ENCODE measurements around the gene P4HA3. TPM values are rescaled to one million over a fixed set of nuclear protein-coding genes. Genes with fewer than 3 reads are reported as not detected.

P4HA3 gene
- total RNA-seq, 2 experiments from 2014 or later = not detected

GRCh38 chr11:74282914-74283371 is 28.5 kb downstream of the P4HA3 start:
- CTCF ChIA-PET = interaction anchor here (0.6 to 0.7 kb wide), 3 partner anchors 31 to 1519 kb away, joined by 3 to 4 read pairs (median 3); no protein-coding TSS in a partner anchor
- no peaks in the 10 kb centered on the region for H3K36me3 Mint-ChIP-seq (ENCODE audit: low read depth)
- no peak overlapping the region for H3K27ac Mint-ChIP-seq
- H3K4me3 Mint-ChIP-seq = no peak overlapping the region
- ATAC-seq (peak; percentile 44), DNase-seq (no peak)
- H3K4me1 Mint-ChIP-seq = peaks cover 1% of the 10 kb centered on the region
- H3K27me3 Mint-ChIP-seq = no peaks in the 10 kb centered on the region
- intact Hi-C loops (cut with DNase I, micrococcal nuclease) = no loop called here
- POLR2A ChIA-PET = no interaction called here
- no peaks in the 10 kb centered on the region for H3K9me3 Mint-ChIP-seq (ENCODE audit: low read depth)

DNA sequence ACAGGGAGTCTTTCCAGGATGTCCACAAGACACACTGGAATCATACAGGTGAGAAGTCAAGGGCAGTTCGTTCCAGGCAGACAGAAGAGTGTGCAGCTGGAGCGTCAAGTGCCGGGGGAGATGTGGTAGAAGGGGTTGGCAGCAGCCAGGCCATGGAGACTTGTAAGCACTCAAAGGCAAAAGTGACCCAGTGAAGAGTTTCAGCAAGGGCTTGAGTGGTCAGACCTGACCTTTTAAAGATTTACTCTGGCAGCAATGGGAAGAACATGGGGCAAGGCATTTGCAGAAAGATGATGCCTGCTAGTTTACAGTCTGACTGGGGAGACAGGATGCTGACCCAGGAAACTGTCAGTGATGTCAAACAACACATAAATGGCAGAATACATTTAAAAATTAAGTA is 29.0 kb downstream of the P4HA3 start:
- Mint-ChIP-seq H3K4me3 (no peak overlapping the region), H3K27me3 (no peaks in the 10 kb centered on the region), H3K4me1 (no peaks in the 10 kb centered on the region), H3K36me3 (ENCODE audit: low read depth) (no peaks in the 10 kb centered on the region), H3K27ac (no peak overlapping the region), H3K9me3 (ENCODE audit: low read depth) (no peaks in the 10 kb centered on the region)
- ChIA-PET CTCF (interaction anchor here (0.7 kb wide), 1 partner anchor 30 kb away, joined by 3 read pairs; no protein-coding TSS in a partner anchor), POLR2A (no interaction called here)
- no peak for DNase-seq
- no peak for ATAC-seq
- intact Hi-C loops (cut with DNase I, micrococcal nuclease) = no loop called here

DNA sequence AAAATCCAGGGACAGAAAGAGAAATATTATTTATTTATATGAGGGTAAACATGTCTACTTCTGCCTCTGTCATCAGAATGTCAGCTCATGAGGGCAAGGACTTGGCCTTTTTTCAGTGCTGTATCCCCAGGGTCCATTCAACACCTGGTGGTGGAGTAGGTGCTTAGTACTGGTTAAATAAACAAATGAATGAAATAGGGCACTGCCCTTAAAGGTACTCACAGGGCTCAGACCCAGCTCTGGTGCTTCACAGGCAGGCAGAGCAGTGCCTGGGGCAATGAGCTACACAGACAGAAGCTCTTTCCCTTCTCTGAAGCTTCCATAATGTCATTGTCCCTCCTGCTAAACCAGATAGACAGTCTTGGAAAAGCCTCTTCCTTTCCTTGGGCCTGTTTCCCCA is 30.9 kb downstream of the P4HA3 start:
- no peak overlapping the region for H3K27ac Mint-ChIP-seq
- no peaks in the 10 kb centered on the region for H3K36me3 Mint-ChIP-seq (ENCODE audit: low read depth)
- CTCF ChIA-PET = interaction anchor here (0.7 kb wide), 1 partner anchor 25 kb away, joined by 5 read pairs; no protein-coding TSS in a partner anchor
- POLR2A ChIA-PET = no interaction called here
- ATAC-seq = no peak
- intact Hi-C loops (cut with DNase I, micrococcal nuclease) = no loop called here
- H3K27me3 Mint-ChIP-seq = peaks cover 3% of the 10 kb centered on the region
- no peaks in the 10 kb centered on the region for H3K4me1 Mint-ChIP-seq
- DNase-seq = no peak
- no peak overlapping the region for H3K4me3 Mint-ChIP-seq
- H3K9me3 Mint-ChIP-seq (ENCODE audit: low read depth) = no peaks in the 10 kb centered on the region

- CTCF ChIA-PET = interaction anchor here (0.6 kb wide), 1 partner anchor 355 kb away, joined by 3 read pairs; no protein-coding TSS in a partner anchor
- POLR2A ChIA-PET = no interaction called here
- Mint-ChIP-seq H3K36me3 (ENCODE audit: low read depth) (no peaks in the 10 kb centered on the region), H3K27me3 (peaks cover 3% of the 10 kb centered on the region), H3K4me1 (no peaks in the 10 kb centered on the region), H3K27ac (no peak overlapping the region), H3K9me3 (ENCODE audit: low read depth) (no peaks in the 10 kb centered on the region), H3K4me3 (no peak overlapping the region)
- intact Hi-C loops (cut with DNase I, micrococcal nuclease) = no loop called here
- DNase-seq (no peak), ATAC-seq (no peak)
Measured at GRCh38 chr11:74279256-74279655, 32.2 kb downstream of the P4HA3 start.

- no peaks in the 10 kb centered on the region for H3K9me3 Mint-ChIP-seq (ENCODE audit: low read depth)
- no peak for DNase-seq
- H3K27ac Mint-ChIP-seq = no peak overlapping the region
- H3K4me3 Mint-ChIP-seq = no peak overlapping the region
- peaks cover 5% of the 10 kb centered on the region for H3K27me3 Mint-ChIP-seq
- ChIA-PET POLR2A (no interaction called here), CTCF (interaction anchor here (0.6 to 1.0 kb wide), 2 partner anchors 20 to 354 kb away, joined by 3 read pairs; no protein-coding TSS in a partner anchor)
- no peak for ATAC-seq
- no peaks in the 10 kb centered on the region for H3K36me3 Mint-ChIP-seq (ENCODE audit: low read depth)
- intact Hi-C loops (cut with DNase I, micrococcal nuclease) = no loop called here
- H3K4me1 Mint-ChIP-seq = no peaks in the 10 kb centered on the region
Measured at GRCh38 chr11:74278721-74279161, 32.7 kb downstream of the P4HA3 start.

DNA sequence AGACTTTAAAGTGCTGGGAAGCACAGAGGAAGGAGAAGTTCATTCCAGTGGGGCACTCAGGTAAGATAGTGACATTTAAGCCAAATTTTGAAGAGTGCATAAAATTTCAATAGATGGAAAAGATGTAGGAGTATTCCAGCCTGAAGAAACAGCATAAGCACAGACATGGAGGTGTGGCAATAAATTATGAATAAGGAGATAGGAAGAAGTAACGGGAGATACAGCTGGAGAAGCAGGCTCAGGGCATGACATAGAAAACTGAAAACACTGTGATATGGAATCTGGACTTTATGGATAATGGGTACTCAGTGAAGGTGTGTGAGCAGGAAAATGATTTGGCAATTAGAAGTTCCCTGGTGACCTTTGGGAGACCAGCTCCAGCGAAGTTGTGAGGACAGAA is 33.3 kb downstream of the P4HA3 start:
- POLR2A ChIA-PET = no interaction called here
- Mint-ChIP-seq H3K4me1 (no peaks in the 10 kb centered on the region), H3K9me3 (ENCODE audit: low read depth) (no peaks in the 10 kb centered on the region), H3K27ac (no peak overlapping the region), H3K36me3 (ENCODE audit: low read depth) (no peaks in the 10 kb centered on the region), H3K4me3 (no peak overlapping the region), H3K27me3 (peaks cover 5% of the 10 kb centered on the region)
- CTCF ChIA-PET = interaction anchor here (1.0 kb wide), 1 partner anchor 20 kb away, joined by 3 read pairs; no protein-coding TSS in a partner anchor
- DNase-seq (no peak), ATAC-seq (no peak)
- intact Hi-C loops (cut with DNase I, micrococcal nuclease) = no loop called here

- POLR2A ChIA-PET = no interaction called here
- intact Hi-C loops (cut with DNase I, micrococcal nuclease) = no loop called here
- no peaks in the 10 kb centered on the region for H3K4me1 Mint-ChIP-seq
- no peaks in the 10 kb centered on the region for H3K36me3 Mint-ChIP-seq (ENCODE audit: low read depth)
- no peaks in the 10 kb centered on the region for H3K9me3 Mint-ChIP-seq (ENCODE audit: low read depth)
- H3K4me3 Mint-ChIP-seq = no peak overlapping the region
- no peak overlapping the region for H3K27ac Mint-ChIP-seq
- DNase-seq (no peak), ATAC-seq (no peak)
- H3K27me3 Mint-ChIP-seq = peaks cover 5% of the 10 kb centered on the region
- CTCF ChIA-PET = interaction anchor here (0.6 kb wide), 1 partner anchor 466 kb away, joined by 4 read pairs; no protein-coding TSS in a partner anchor
Measured at GRCh38 chr11:74276581-74276980, 34.9 kb downstream of the P4HA3 start.

GRCh38 chr11:74272276-74272675 is 39.2 kb downstream of the P4HA3 start:
- H3K27ac Mint-ChIP-seq = no peak overlapping the region
- peaks cover 5% of the 10 kb centered on the region for H3K27me3 Mint-ChIP-seq
- no peak overlapping the region for H3K4me3 Mint-ChIP-seq
- peaks cover 19% of the 10 kb centered on the region for H3K4me1 Mint-ChIP-seq
- H3K9me3 Mint-ChIP-seq (ENCODE audit: low read depth) = no peaks in the 10 kb centered on the region
- ATAC-seq (no peak), DNase-seq (no peak)
- H3K36me3 Mint-ChIP-seq (ENCODE audit: low read depth) = no peaks in the 10 kb centered on the region
- CTCF ChIA-PET = interaction anchor here (0.8 to 2.6 kb wide), 2 partner anchors 17 to 971 kb away, joined by 3 to 11 read pairs; no protein-coding TSS in a partner anchor
- intact Hi-C loops (cut with DNase I, micrococcal nuclease) = no loop called here
- POLR2A ChIA-PET = no interaction called here

DNA sequence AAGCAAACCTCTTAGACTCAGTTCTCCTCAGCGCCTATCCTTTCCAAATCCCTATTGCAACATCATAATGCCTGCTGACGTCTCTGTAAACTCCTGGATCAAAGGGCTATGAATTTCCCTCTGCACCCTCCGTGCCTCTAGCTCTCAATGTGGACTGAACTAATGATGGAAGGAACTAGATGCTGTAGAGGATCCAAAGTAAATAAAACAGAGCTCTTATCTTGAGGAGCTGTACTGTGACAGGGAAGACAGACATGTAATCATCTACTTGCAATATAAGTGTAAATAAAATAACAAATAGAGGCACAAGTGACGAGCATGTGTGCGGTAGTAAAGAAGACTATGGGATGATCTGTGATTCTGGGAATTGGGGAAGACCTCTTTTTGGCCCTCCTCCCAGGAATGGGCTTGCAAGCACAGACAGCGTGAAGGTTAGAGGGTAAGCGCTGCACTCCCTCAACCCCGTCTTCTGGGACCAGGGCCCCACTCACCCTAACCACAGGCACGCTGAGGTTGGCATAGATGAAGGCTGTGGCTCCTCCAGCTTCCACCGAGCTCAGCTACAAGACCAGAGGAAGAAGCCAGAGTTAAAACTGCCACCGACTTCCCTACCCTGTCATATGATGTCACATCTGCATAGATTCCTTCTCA is 42.2 kb downstream of the P4HA3 start:
- CTCF ChIA-PET = interaction anchor here (1.0 to 3.0 kb wide), 4 partner anchors 11 to 181 kb away, joined by 3 to 19 read pairs (median 4); no protein-coding TSS in a partner anchor
- H3K4me1 Mint-ChIP-seq = peaks cover 19% of the 10 kb centered on the region
- intact Hi-C loops (cut with DNase I, micrococcal nuclease) = no loop called here
- POLR2A ChIA-PET = no interaction called here
- no peak overlapping the region for H3K4me3 Mint-ChIP-seq
- peaks cover 2% of the 10 kb centered on the region for H3K27me3 Mint-ChIP-seq
- H3K36me3 Mint-ChIP-seq (ENCODE audit: low read depth) = no peaks in the 10 kb centered on the region
- DNase-seq = peak; percentile 54
- ATAC-seq = peak; percentile 74
- H3K27ac Mint-ChIP-seq = no peak overlapping the region
- H3K9me3 Mint-ChIP-seq (ENCODE audit: low read depth) = no peaks in the 10 kb centered on the region

GRCh38 chr11:74268456-74268855 is 43.0 kb downstream of the P4HA3 start:
- ChIA-PET POLR2A (no interaction called here), CTCF (interaction anchor here (3.0 kb wide), 1 partner anchor 13 kb away, joined by 19 read pairs; no protein-coding TSS in a partner anchor)
- no peaks in the 10 kb centered on the region for H3K27me3 Mint-ChIP-seq
- no peak for ATAC-seq
- no peak overlapping the region for H3K27ac Mint-ChIP-seq
- intact Hi-C loops (cut with DNase I, micrococcal nuclease) = no loop called here
- H3K4me3 Mint-ChIP-seq = no peak overlapping the region
- H3K9me3 Mint-ChIP-seq (ENCODE audit: low read depth) = no peaks in the 10 kb centered on the region
- H3K36me3 Mint-ChIP-seq (ENCODE audit: low read depth) = no peaks in the 10 kb centered on the region
- DNase-seq = no peak
- H3K4me1 Mint-ChIP-seq = peaks cover 19% of the 10 kb centered on the region

DNA sequence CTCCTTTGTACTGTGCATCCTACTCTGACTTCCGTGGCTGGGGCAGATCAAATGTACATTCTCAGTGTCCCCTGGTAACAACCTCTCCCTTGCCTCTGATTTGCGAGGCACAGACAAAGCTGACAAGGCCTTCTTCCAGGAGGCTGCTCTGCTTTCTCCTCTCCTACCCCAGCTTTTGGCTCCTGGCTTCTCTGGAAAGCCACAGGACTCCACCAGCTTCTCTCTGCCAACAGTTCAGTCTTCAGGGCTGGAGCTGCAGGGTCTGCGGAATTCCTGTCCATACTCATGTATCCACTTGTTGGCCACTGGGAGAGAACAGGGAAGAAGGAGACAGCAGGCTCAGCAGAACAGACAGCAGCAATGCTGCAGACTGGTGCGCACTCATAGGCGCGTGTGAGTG is 44.4 kb downstream of the P4HA3 start:
- Mint-ChIP-seq H3K4me1 (peaks cover 19% of the 10 kb centered on the region), H3K27ac (no peak overlapping the region), H3K36me3 (ENCODE audit: low read depth) (no peaks in the 10 kb centered on the region), H3K27me3 (no peaks in the 10 kb centered on the region), H3K4me3 (no peak overlapping the region), H3K9me3 (ENCODE audit: low read depth) (no peaks in the 10 kb centered on the region)
- ChIA-PET CTCF (interaction anchor here (0.6 to 1.0 kb wide), 3 partner anchors 11 to 434 kb away, joined by 3 to 4 read pairs (median 3); no protein-coding TSS in a partner anchor), POLR2A (no interaction called here)
- DNase-seq (no peak), ATAC-seq (no peak)
- intact Hi-C loops (cut with DNase I, micrococcal nuclease) = no loop called here

DNA sequence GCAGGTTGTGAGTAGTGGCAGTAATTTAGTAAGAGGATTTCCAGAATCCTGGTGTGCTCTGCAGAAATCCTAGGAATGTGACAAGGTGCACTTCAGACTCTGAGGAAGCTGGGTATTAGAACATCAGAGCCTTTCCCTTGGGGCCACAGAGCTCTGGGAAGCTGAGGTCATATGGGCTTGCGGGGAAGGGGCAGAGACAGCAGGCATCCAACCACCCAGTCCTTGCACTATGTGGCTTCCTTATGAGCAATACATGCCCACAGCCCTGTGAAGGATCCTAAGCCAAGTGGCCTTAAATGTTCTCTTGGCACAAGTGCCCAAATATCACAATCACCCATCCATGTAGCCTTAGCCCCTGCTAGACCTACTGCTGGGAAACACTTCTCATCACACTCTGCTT is 46.2 kb downstream of the P4HA3 start:
- Mint-ChIP-seq H3K4me3 (no peak overlapping the region), H3K27ac (no peak overlapping the region), H3K36me3 (ENCODE audit: low read depth) (no peaks in the 10 kb centered on the region), H3K4me1 (peaks cover 19% of the 10 kb centered on the region), H3K27me3 (no peaks in the 10 kb centered on the region), H3K9me3 (ENCODE audit: low read depth) (no peaks in the 10 kb centered on the region)
- intact Hi-C loops (cut with DNase I, micrococcal nuclease) = no loop called here
- ATAC-seq (no peak), DNase-seq (no peak)
- POLR2A ChIA-PET = no interaction called here
- CTCF ChIA-PET = interaction anchor here (0.6 kb wide), 1 partner anchor 930 kb away, joined by 3 read pairs; no protein-coding TSS in a partner anchor

All from activated CD4-positive, alpha-beta T cell treated with anti-CD3 and anti-CD28 coated beads for 36 hours (primary cell).